Measurements from ENCODE around the gene RAG2.

The RAG2 gene

DNA sequence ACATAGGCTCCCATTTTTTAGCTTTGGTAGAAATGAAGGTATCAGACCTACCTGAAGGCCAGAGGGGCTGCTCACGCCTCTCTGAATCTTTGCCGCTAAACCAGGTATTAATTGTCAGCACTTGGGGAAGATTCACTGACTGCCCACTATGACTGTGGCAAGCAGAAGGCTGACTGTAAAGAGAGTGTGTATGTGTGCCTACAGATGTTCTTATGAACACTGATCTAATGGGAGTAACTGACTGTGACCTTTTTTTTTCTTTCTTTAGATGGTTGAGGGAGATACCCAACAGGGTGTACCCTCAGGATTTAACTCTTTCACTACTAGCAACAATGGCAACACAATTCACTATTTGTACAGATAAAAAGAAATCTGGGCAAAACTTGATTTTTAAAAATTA is at the start of gene RAG2:
Gene RAG2 (minus strand): TSS at position 186 of the 400 bp plus-strand sequence. CDS start 4,068 bp downstream, outside the sequence.
- no peak for DNase-seq

DNA sequence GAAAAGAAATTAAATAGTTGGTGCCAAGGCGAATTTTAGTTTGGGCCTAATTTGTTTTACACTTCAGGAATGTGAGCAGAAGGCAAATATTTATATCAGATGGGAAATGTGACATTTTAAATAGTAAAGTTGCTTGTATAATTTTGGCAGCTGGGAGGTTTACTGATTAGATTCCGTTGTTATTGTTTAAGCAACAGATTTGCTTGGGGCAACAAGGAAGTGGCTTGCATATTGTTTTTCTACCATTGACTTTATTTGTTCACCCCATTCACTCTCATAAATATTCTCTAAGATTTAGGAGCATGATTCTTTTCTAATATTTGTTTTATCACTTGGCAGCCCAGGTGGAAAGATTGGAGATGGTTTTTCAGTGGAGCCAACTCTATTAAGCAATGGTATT is 40.5 kb upstream of the RAG2 start:
- DNase-seq = no peak

DNA sequence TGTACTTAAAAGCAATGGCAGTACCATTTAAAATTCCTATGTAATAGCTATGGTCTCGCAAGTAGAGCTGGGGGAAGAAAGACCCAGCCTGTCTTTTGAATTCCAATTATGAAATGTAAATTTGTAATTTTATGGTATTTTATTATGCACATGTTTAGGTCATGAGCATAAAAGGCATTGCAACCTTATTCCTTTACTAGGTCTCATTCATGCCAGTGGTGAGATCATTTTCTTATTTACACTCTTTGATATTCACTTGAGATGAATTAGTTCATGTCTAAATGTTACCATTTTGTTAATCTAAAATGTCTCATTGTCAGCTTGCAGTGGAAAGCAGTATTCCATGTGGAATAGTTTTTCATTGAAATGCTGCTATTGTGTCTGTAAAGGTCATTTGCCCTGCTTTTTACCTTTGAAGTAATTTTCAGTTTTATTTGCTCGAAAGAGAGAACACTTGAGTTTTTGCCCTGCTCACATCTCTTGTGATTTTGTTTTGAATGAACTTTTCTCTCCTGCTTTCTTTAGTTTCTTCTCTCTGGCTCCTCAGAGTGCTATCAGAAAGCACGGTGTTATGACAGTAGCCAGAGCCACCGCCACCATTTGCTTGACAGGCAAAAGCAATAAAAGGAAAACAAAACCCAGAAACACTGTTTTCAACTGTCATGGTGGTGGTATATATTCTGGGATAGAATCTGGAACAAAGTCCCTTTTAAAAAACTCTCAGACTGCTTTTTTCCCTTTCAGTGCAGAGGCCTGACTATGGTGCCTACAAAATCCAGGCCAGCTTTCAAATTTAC is 37.2 kb upstream of the RAG2 start:
- no peak for DNase-seq

DNA sequence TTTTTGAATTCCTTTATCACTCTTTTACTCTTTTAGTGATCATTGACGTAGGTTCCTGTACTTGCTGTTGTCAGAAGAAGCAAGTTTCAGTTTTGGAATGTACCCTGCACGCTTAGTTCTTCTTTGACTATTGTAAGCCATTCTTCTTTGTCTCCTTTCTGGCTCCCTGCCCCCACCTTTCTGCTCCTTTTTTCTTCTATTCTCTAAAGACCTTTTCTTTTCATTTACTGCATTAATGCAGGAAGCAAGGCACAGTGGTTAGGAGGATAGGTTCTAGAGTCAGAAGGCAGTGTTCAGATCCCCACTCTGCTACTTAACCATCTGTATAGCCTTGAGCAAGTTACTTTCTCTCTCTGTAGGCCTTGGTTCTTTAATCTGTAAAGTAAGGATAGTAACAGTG is 33.7 kb upstream of the RAG2 start:
- no peak for DNase-seq

GRCh38 chr11:36628765-36629244 is 30.8 kb upstream of the RAG2 start:
- no peak for DNase-seq

DNA sequence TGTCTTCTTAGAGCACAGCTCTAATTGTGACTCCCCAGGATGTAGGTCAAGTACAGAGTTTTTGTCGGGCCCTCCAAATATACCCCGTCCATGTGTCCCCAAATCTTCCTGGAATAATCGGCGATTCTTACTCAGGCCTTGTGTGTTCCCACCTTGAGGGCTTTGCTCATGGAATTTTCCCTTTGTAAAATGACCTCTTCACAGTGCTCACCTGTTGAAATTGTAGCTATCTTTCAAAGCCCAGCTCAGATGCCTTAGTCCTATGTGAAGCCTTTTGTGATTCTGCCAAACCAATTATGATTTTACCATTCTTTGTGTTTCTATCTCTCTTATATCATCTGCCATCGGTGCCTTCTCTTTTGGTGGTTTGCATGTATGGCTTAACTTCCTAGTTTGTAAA is 30.1 kb upstream of the RAG2 start:
- no peak for DNase-seq

DNA sequence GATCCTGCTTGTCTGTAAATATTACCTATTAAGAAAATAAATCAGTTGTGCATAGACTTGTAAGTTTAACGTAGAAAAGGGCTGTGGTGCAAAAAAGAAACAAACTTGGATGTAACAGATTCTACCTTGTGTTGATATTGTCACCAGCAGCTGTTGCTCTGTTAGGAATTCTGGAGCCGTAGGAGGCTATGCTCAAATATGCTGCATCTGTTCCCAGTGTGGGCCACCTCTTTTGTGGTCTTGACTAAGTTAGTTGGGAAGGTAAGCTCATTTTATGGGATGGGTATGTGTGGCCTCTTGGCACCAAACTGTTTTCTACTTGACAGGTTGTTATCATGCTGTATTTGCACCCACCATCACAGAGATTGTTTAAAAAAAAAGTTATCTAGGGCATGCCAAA is 29.4 kb upstream of the RAG2 start:
- no peak for DNase-seq

DNA sequence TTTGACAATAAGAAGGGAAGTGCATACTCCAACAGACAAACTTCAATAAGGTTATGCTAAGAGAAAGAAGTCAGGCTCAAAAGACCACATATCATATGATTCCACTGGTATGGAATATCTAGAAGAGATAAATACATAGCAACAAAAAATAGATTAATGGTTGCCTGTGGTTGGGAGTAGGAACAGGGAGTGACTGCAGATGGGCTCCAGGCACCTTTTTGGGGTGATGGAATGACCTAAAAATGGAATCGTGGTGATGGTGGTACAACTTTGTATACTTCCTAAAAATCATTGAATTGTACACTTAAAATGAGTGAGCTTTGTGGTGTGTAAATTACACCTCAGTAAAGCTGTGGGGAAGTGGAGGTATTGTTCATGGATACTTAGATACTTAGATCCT is 29.0 kb upstream of the RAG2 start:
- DNase-seq = no peak

DNA sequence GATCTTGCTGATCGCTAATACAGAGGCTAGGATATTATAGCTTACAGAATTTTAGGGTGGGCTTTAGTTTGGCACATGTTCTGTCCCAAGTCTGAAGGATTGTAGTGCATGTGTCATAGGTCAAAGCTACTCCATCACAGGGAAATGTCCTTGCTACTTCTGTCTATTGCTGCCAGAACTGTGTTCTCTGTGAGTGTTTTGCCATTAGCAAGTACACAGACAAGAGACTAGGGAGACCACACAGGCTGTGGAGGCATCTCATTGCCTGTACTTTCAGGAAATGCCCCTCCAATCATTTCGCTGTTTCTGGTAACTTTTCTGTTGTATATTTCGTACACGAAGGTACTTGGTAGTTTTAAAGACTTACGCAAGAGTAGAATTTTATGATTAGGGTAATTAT is 25.5 kb upstream of the RAG2 start:
- no peak for DNase-seq

GRCh38 chr11:36622431-36623136 is 24.5 kb upstream of the RAG2 start:
- DNase-seq = no peak

- DNase-seq = no peak
Observed at GRCh38 chr11:36620246-36620645, 22.2 kb upstream of the RAG2 start.

- DNase-seq = no peak
Observed at GRCh38 chr11:36619502-36619901, 21.5 kb upstream of the RAG2 start.

GRCh38 chr11:36618363-36619047 is 20.5 kb upstream of the RAG2 start:
- no peak for DNase-seq

DNA sequence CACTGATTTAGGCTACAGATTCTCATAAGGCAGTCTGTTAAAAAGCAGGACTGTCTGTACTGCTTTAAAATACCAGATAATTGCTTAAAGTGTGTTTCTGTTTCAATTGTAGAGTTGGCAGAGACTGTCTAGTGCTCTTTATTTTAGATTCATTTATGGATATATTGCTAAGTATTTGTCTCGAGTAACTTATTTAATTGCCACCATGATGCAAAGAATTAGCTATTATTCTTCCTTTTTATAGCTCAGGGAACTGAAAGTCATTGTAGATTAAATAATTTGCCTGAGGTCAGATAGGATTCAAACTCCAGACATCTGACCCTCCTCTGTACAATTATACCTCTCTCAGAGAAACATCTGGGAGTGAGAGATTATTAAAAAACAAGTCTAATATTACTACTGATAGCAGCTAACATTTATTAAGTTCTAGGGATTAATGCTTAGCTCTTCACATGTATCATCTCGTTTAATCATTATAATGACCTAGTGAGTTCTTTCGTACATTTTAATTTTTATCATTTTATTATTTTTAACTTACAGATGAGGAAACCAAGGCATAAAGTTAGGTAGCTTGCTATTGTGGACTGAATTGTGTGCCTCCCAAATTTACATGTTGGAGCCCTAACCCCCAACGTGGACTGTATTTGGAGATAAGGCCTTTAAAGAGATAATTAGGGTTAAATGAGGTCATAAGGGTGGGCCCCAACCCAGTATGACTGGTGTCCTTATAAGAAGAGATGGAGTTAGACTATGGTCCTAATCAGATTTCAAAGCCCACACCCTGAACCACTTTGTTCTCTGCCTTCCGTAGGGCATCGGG is 19.7 kb upstream of the RAG2 start:
- no peak for DNase-seq

- no peak for DNase-seq
Observed at GRCh38 chr11:36615826-36616225, 17.8 kb upstream of the RAG2 start.

GRCh38 chr11:36609383-36609782 is 11.3 kb upstream of the RAG2 start:
- no peak for DNase-seq

DNA sequence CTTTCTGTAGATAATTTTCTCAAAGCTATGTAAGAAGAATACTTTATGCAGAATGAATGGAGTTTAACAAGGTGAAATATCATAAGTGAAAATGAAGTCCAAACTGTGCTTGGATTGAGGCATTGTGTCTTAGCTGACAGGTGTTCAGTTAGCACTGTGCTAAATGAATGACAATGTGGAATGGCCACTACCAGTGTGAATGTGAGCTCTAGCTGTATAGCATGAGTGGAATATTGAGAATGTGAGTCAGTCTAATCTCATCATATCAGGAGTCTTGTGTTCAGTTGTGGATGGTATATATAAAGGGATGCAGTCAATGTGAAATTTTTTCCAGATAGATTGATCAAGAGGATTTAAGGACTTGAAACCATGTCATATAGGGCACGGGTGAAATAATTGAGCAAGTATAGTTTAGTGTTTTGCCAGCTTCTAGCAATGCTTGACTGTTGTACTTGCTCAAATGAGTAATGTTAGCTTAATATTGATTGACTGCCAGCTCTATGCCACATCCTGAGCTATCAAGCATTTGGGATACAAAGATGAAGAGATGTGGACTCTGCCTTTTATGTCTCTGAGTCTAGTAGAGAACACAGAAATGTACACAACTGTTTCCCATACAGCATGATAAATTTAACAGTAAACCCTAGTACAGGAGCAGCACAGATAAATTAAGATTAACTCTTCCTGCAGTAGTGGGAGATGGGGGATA is 10.6 kb upstream of the RAG2 start:
- no peak for DNase-seq

DNA sequence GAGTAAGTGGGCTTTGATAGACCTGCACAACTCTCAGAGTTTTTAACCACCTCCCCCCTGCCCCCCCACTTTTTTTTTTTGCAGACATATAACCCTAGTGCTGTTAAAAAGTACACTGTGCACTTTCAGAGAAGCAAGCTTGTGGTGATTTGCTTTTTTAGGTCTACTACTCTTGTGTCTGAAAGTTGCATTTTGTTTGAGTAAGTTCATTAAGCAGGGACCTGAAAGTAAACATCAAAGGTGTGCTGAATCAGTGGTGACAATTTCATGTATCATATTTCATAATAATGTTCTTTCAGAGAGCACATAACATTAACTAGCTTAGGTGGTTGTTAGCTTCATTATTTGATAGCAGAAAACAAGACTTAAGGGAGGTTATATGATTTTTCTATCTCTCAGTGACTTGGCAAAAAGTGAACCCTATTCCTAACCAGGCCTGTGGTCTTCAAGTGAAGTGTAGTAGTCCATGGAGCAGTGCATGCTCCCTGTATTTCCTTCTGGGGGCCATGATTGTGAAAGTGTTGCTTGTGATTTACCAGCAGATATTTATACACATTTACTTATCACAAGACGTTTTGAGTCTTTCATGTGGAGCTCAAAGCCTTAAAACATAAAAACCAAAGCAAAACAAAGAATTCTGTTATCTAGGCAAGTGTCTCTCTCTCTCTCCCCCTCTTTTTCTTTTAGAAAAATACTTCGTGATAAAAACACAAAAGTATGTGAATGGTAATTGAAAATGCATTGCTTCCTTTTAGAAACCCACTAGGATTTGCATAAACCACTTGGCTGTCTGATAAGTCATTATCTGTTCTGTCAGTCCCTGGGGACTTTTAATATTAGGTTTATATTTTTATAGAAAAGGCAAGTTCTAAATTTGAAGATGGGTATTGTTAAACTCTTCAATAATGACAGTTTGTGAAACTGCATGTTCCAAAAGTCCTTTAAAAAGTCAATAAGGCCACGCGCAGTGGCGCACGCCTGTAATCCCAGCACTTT is 7.5 kb upstream of the RAG2 start:
- no peak for DNase-seq

- no peak for DNase-seq
Observed at GRCh38 chr11:36602135-36602534, 4.1 kb upstream of the RAG2 start.

DNA sequence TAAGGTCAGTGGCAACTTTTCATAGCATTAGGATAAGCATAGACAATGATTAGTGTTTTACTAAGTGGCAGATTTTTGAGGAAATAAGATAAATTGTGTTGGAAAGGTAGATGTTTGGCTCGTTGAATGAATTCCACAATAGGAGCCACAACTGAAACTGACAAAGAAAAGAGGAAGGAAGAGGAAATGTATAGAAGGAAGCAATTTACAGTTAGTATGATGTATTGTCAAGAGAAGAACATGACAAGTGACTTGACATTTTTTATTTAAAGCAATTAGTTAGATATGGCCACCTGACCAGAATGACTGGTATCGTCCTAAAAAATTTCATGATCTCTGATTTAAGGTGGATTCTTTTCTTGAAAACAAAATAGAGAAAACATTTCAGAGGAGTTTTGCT is 3.1 kb upstream of the RAG2 start:
- DNase-seq = no peak

DNA sequence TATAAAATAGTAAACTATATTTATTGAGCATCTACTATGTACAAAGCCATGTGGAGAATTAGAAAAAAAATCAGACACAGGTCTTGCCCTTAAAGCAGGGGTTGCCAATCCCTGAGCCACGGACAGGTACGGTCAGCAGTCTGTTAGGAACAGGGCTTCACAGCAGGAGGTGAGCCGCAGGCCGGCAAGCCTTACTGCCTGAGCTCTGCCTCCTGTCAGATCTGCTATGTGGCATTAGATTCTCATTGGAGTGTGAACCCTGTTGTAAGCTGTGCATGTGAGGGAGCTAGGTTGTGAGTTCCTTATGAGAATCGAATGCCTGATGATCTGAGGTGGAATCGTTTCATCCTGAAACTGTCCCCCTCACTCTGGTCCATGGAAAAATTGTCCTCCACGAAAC is 2.1 kb upstream of the RAG2 start:
- DNase-seq = no peak

Measured in NCI-H2171 (cell line).